Stimulated activated CD4-positive, alpha-beta T cell treated with anti-CD3 and anti-CD28 coated beads, Interleukin-4, amount 100 ng/mL, for 4 hours (primary cell): ENCODE measurements around the gene NCOA5.

Experiments
- DNase-seq, 2 experiments: peaks; one replicate each; pipeline ENCODE4 v3.0.0-alpha.2; 2020

The NCOA5 gene

DNA sequence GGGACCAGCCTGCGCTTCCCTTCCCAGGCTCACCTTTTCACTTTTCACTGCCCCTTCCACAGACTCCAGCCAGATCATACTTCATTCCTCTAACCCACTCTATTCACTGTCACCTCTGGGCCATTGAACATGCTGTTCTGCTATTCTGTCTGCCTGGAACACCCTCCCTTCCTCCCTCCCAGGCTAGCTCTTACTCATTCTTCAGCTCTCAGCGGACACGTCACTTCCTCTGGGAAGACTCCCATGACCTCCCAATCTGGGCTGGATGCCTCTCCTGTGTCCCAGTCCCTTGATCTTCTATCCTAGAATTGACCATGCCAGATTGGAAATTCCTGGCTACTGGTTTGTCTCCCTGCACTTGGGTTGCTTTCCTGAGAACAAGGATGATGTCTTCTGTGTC lies 55.7 kb downstream of the NCOA5 start:
- DNase-seq = no peak

DNA sequence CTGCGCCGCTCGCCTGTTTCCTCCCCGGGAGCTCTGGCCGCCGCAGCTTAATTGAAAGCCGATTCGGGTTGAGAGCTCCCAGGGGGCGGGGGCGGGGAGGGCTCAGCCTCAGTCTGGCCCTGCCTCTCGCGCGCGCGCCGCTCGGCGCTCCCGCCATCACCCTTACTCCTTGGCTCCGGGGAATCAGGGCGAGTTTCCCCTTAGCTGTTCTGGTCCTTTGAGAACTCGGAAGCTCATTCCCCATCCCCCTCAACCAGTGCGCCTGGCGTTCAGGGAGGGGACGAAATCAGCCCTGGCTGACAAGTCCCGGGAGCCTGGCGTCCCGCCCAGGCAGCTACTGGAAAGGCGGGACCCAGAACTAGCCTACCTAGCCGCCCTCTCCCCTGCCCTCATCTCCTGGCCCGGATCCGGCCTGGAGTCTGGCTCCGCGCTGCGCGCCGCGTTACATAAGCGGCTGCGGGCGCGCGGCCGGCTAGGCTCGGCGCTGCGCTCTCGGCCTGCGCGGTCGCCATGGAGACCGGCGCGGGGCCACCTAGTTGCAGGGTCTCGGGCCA lies 58.0 kb downstream of the NCOA5 start:
- no peak for DNase-seq

DNA sequence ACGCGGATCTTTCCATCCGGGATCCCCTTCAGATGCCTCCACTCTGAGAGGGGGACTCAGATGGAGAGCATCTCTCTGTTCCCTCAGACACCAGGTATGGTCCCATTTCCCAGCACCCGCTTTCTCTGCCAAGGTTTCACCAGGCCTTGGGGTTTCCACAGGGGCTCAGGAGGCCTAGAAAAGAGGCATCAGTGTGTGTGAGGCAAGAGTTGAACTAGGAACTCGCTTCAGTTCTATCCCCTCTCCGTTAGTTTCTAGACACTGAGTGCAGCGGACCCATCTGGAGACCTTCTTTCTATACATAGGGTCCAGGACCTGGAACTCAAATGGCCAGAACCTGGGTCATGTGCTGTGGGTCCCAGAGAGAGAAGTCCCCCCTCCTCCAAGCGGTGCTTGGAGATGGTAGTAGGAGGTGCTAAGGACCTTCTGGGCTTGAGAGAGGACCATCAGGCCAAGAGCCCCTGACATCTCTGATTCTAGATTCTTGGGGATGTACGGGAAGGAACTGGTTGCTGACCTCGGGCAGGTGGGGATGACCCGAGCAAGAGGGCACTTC lies 58.7 kb downstream of the NCOA5 start:
- DNase-seq = no peak

DNA sequence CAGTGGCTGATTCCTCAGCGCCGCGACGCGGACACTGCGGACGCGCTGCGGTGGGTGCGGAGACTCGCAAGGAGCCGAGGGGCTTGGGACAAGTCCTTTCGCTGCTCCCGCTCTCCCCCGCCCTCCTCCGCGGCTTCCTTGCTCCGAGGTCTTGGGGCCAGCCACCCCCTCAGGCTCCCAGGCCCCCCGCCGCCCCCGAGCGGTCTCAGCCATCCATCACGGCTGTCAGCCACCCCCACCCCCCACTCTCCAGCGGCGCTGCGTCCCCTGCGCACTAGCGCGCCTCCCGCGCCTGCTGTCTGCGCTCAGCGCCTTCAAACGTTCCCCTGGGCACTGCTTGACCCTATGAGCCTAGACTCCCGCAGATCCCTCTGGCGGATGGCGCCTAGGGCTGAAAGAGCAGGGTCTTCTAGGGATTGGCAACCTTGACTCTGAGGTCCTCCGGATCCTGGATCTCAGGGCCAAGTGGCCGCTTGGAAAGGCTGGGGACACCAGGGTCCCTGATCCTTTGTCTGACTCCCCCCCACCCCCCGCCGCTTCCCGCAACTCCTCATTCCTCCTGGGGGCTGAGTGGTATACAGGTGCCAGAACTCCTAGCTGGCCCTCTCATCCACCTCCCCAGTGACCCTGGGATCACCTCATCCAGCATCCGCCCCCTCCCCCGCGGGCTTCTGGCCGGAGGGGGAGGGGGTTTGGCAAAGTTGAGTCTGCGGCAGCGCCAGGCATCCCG lies 59.3 kb downstream of the NCOA5 start:
- no peak for DNase-seq

DNA sequence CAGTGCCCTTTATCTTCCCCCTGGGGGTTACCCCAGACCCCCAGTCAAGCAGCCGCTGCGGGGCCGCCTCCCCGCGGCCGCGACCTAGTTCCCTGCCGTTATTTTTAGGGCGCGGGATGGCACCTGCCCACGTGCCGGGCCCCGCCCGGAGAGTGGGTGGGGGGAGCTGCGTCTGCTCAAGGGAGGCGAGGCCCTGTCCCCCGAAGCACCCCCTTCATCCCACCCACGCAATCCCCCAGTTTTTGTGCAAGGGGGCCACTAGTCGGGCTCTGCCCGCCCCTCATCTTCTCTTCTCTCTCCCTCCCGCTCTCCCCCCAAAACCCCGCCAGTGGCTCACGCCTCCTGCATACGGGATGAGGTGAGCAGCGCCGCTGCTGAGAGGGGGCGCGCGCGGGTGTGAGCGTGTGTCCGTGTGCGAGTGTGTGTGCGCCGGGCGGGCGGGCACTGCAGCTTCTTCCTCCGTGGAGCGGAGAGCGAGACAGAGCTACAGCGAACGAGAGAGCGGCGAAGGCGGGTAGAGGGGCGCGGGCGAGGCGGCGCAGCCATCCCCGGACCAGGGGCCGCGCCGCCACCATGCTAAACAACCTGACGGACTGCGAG lies 60.9 kb downstream of the NCOA5 start, which contains the start of gene SLC12A5:
Gene SLC12A5, plus strand, starts transcription at position 444 of the 600 bp plus-strand sequence. Its CDS starts 130 bp downstream, at position 574.
- no peak for DNase-seq

DNA sequence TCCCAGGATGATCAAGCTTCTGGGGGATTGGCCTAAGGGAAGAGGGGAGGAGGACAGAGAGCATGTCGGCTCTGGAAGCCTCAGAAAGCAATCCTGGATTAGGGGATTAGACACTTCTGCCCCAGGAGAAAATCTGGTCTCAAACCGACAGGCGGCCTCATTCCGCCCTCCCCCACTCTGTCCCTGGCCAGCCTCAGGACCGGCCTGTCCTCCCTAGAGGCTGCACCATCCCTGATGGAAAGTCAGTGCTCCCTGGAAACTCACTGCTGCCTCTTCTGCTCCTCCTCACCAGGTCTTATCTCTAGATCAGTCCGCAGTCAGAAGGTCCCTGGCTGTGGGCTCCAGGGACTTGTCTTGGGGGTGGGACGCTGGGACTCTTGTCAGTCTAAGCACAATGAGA lies 61.7 kb downstream of the NCOA5 start:
- DNase-seq = no peak

DNA sequence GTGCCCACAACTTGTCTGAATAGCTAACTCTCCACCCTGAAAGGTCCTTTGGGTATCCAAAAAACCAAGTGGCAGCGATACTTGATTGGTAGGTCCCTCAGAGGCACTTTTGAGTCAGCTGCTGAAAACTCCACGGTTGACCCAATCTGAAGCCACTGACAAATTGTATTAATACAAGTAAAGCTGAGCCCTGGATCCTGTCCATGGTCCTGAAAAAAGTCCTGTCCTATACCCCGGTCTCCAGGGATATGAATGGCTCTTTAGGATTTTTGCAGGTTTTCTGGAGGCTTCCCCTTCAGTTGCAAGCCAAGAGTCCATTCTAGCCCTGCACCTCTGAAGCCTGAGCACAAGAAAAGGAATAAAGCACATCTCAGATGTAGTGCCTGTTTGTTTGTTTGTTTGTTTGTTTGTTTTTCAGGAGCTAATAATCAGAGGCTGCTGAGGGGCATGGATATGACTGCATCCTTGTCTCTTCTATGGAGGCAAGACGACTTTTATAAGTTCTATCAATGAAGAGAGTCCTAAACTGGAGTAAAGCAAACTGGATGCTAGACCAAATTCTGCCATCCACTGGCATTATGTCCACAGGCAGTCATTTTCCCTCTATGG lies 62.4 kb downstream of the NCOA5 start:
- DNase-seq = no peak

DNA sequence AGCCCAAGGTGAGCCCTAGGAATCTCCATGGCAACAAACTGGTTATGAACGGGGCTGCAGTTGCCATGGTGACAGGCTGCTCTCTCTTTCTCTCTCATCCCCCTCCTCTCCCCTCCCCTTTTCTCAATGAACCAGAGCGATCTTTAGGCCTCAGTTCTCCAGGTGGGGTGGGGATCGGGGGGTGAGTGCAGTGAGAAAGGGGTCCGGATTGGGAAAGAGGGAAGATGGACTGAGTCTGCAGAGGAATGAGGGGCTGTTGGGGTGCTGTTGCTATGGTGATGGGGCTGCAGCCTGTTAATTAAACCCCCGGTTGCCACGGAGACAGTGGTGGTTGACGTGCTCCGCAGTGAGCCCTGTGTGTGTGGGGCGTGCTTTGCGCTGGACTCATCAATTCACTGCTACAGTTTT lies 64.4 kb downstream of the NCOA5 start:
- DNase-seq = no peak

DNA sequence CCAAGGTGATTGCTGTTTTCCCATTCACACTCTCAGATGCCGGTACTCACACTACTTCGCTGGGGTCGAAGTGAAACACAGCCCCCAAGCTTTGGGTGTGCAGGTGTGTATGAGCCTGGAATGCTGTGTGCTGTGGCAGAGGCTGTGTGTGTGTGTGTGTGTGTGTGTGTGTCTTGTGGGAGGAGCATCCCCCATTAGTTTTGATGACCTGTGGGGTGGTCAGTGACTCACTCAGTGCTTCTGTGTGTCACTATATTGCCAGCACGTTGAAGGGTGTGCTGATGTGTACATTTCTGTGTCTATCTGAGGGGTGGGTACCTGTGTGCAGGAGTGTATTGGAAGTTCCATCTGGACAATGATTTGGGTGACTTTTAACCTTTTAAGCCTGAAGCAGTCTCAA lies 65.8 kb downstream of the NCOA5 start:
- DNase-seq = no peak

DNA sequence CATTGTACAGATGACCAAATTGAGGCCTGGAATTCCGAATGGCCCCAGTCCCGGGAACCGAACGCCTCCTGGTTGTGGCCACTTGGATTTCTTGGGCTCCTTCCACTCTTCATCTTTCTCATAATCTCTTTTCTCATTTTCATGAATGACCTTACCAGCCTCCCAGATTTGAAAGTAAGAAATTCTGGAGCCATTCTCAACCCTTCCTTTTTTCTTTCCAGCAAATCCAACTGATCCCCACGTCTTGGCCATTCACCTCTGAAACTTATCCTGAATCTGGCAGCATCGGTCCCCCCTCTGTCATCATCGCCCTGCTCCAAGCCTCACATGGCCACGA lies 66.6 kb downstream of the NCOA5 start:
- no peak for DNase-seq

DNA sequence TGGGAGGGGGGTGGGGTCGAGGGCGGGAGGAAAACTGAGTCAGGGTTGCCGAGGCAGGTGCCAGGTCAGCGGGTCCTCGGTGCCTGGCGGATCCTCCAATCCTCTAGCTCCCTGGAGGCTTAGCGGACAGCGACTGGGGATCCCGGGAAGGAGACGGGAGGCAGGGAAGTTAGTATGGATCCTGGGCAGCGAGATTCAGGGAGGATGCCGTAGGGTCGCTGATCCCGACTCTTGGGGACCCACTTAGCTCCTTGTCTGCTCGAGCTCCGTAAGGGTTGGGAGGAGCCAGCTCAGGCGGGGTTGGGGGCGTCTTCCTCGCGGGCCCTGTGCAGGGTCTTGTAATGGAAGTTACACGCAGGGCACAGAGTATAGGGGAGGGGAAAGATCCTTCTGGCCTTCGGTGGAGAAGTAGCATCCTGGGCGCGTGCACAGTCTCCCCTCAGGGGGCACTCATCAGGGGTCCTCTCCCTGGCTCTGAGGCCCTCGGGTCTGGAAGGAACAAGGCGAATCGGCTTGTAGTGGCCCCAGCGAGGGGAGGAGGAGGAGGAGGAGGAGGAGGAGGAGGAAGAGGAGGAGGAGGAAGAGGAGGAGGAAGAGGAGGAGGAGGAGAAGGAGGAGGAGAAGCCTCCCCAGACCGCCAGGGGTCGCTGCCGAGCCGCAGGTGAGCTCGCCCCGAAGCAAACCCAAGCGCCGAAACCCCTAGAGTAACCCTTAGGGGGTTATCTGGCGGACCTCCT lies 67.2 kb downstream of the NCOA5 start:
- DNase-seq = peak; percentile 66 to 81

DNA sequence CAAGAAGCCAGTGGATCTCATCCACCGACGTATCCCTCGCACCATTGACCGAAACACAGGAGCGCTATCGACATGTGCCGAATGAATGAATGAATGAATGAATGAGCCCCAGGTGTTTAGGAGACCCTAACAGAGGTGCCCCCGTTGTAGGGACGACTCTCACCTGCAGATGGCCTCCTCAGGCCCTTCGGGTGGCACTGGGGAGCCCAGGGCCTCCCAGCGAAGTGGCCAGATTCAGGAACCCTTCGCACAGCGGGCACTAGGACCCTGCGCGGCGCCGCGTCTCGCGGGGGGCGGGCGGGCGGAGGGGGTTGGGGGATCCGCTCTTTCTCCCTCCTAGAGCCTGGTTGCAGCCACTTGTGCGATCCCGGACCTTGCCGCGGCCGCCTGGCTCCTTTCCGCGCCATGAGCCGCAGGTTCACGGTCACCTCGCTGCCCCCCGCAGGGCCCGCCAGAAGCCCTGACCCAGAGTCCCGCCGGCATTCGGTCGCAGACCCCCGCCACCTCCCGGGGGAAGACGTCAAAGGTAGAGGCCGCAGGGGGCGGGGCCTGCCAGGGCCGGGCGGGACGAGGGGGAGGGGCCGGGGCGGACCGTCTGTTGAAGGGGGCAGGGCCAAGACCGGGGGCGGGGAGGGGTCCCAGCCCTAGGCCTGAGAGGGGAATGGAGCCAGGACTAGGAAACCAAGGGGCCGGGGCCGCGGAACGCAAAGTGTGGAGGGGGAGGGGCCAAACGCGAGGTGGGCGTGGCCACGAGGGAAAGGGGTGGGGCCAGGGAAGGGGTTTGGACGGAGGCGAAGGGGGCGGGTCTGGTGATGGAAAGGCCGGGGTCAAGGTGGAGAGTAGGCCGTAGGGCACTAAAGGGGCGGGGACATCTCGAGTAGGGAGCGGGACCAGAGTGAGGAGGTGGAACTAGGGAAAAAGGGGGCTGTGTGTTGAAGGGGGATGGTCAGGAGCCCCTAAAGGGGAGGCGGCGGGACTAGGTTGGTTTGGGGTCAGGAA lies 68.1 kb downstream of the NCOA5 start:
- peak in 1 of 2 experiments; percentile 42 for DNase-seq

DNA sequence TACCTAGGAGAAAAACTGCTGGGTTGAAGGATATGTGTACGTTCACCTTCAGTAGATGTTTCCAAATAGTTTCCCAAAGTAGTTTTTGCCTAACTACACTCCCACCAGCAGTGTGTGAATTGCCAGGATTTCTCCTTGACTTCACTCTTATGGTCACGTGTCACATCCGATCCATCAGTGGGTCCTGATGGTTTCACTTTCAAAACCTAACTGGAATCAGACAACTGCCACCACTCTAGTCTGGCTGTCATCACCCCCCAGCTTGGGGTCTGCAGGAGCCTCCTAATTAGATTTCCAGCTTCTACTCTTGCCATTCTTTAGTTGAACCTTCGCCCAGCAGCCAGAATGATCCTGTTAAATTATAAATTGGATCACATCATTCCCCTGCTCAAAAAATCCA lies 69.2 kb downstream of the NCOA5 start:
- no peak for DNase-seq

DNA sequence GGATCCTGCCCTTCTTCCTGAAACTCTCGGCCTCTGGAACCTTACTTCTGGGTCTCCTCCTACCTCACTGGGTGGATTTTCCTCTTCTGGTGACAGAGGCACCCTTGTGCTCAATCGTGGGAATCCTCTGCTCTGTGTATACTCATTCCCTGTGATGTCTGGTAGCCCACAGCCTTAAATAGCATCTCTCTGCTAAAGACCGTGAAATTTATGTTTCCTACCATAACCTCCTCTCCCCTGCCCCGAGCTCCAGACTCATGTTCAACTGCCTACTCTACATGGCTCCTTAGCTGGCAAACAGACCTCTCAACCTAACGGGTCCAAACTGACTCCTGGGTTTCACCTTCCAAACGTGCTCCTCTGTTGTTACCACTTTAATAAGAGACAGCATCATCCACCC lies 71.2 kb downstream of the NCOA5 start:
- no peak for DNase-seq

DNA sequence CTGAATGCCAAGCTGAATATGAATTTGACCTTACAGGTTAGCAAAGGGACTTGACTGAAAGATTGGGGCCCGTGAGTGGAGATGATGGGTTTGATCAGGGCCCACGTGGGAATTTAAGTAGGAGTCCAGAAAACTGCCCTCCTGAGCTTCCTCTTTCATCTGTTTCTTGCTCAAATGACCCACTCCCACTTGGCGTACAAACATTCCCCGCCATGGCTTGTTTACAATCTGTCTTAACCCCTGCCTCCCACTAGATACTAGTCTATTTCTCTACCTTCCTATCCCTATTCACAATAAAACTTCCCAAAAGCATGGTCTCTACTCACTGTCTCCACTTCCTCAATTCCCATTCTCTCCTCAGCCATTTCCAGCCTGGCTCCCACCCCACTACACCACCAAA lies 71.7 kb downstream of the NCOA5 start:
- no peak for DNase-seq

DNA sequence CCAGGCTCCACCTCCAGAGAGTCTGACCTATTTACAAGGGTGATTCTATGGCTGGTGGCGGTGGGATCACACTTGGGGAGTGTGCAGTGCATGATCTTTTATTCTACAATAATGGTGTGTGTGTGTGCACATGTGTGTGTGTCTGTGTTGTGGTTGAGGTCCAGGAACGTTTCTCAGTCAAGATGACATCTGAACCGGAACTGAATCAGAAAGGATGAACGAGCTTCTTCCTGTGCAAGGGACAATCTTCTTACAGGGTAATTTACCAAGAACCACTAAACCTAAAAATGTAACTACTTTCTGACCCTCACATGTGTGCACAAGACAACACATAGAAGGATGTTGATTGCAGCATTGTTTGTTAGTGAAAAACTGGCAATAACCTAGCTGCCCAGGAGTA lies 72.5 kb downstream of the NCOA5 start:
- DNase-seq = no peak

DNA sequence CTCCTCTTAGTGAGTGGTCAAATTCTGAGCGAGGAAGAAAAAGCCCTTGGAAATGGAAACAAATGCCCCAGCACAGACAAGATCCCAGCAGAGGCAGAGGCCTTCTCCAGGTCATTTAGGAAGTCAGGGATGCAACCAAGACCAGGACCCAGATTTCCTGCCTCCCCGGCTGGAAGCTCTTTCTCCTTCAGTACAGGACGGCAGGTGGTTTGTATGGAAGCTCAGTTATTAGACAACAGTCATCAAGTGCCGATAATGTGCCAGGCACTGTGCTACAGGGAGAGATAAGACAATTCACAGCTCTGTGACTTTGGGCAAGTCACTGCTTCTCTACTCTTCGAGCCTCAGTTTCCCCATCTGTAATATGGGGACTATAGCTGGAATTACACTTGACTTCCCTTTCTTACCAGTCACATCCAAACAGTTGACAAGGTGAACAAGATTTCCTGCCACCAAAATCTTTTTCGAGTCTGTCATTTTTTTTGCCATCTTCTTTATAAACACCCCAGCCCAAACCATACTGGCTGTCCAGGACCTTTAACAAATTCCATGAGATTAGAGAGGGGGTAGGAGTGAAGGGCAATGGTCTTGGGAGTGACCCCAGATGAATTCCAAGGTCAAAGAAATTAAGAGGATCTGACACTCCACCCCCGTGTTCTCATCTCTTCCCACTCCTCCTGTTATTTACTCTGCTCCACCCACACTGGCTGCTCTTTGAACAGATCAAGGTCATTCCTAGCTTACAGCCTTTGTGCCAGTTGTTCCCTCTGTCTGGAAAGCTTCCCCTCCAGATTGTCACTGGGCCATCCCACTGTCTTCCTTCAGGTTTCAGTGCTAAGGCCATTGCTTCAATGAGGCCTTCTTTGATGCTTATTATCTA lies 75.0 kb downstream of the NCOA5 start:
- DNase-seq = no peak

DNA sequence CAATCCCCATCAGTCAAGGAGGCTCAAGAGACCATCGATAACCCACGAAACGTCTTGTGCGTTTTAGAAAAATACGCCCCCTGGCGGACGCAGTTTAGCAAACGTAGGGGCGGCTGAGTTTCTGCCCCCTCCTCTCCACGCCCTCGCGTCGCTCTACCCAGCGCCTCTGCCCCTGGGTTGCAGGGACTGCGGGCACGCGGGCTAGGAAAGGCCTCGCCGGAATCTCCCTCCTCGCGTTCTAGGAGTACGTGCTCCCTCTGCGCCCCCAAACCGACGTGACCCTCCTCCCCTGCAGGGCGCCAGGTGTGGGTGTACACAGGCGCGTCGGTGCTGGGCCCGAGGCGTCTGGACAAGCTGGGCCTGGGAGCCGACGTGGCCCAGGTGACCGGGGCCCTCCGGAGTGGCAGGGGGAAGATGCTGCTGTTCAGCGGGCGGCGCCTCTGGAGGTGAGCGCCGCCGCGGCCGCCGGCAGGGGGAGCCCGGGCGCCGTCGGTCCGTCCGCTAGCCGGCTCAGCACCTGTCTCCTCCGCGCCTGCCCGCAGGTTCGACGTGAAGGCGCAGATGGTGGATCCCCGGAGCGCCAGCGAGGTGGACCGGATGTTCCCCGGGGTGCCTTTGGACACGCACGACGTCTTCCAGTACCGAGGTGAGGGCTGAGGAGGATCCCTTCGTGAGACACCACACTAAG lies 75.8 kb downstream of the NCOA5 start:
- DNase-seq = peak; percentile 56 to 70

DNA sequence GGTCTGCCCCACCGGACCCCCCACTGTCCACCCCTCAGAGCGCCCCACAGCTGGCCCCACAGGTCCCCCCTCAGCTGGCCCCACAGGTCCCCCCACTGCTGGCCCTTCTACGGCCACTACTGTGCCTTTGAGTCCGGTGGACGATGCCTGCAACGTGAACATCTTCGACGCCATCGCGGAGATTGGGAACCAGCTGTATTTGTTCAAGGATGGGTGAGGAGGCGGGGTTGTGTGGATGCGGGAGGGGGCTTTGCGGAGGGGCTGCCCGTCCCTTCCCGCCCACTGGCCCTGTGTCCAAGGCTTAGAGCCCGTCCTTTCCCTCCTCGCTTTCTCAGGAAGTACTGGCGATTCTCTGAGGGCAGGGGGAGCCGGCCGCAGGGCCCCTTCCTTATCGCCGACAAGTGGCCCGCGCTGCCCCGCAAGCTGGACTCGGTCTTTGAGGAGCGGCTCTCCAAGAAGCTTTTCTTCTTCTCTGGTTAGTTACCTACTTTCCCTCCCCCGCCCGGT lies 76.4 kb downstream of the NCOA5 start:
- DNase-seq = no peak

DNA sequence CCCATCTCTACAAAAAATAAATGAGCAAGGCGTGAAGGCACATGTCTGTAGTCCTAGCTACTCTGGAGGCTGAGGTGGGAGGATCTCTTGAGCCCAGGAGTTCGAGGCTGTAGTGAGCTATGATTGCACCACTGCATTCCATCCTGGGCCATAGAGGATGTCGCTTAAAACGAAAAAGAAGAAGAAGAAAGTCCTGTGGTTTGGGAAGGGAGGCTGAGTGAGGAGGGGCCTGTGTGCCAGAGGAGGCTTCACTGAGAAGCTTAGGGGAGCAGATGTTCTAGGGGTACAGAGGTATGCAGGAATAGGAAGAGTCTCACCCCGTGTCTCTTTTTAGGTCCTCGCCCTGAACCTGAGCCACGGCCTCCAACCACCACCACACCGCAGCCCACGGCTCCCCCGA lies 76.8 kb downstream of the NCOA5 start:
- DNase-seq = no peak
